ENCODE measurements around the gene NR3C1. TPM values are rescaled to one million over a fixed set of nuclear protein-coding genes. Genes with fewer than 3 reads are reported as not detected.

Gene NR3C1
- total and polyA plus RNA-seq, 7 experiments from 2014 or later = 68.0 to 140 (median 100.0) TPM

GRCh38 chr5:143311428-143311827 lies 92.1 kb downstream of the NR3C1 start:
- intact Hi-C loops (cut with micrococcal nuclease) = loop anchor here in 1 of 2 donors (10.0 kb wide), 1 partner anchor 883 kb away; no protein-coding TSS in a partner anchor
- Mint-ChIP-seq H3K27me3 (no peaks in the 10 kb centered on the region), H3K27ac (peak overlapping the region in 1 of 9 donors; percentile 8), H3K4me1 (peaks cover 6 to 30% (median 9%) of the 10 kb centered on the region in 7 donors), H3K36me3 (peaks cover 20 to 69% (median 58%) of the 10 kb centered on the region in 5 donors), H3K4me3 (no peak overlapping the region), H3K9me3 (peaks cover 0 to 3% (median 0%) of the 10 kb centered on the region in 11 donors)
- Histone ChIP-seq H3K36me3 (ENCODE audit: control insufficient read depth in 2 of 3, insufficient read depth in 3 of 3, low read length in 3 of 3) (peaks cover 0 to 56% (median 0%) of the 10 kb centered on the region in 3 experiments), H3K4me3 (ENCODE audit: low read length) (no peak overlapping the region), H3K9me3 (ENCODE audit: control insufficient read depth in 2 of 3, low read length in 3 of 3) (no peaks in the 10 kb centered on the region), H3K27ac (ENCODE audit: low read depth, low read length) (no peak overlapping the region), H3K4me1 (ENCODE audit: control insufficient read depth in 2 of 2, insufficient read depth in 2 of 2, low read length in 2 of 2) (peaks cover 0 to under 1% of the 10 kb centered on the region in 2 donors), H3K27me3 (ENCODE audit: control insufficient read depth in 2 of 2, insufficient read depth in 2 of 2, low read length in 2 of 2) (no peaks in the 10 kb centered on the region)
- ChIA-PET POLR2A (no interaction called here), CTCF (no interaction called here)
- no peak for DNase-seq
- ATAC-seq = peak; percentile 29

GRCh38 chr5:143309661-143310431 lies 93.6 kb downstream of the NR3C1 start:
- ChIA-PET POLR2A (no interaction called here), CTCF (no interaction called here)
- Mint-ChIP-seq H3K27ac (peak overlapping the region in 1 of 9 donors; percentile 17), H3K4me1 (peaks cover 12 to 37% (median 16%) of the 10 kb centered on the region in 7 donors), H3K9me3 (peaks cover 0 to 11% (median 2%) of the 10 kb centered on the region in 11 donors), H3K36me3 (peaks cover 29 to 85% (median 74%) of the 10 kb centered on the region in 5 donors), H3K4me3 (no peak overlapping the region), H3K27me3 (no peaks in the 10 kb centered on the region)
- no peak for DNase-seq
- H3K4me1 ChIP-seq (ENCODE audit: control insufficient read depth in 2 of 2, insufficient read depth in 2 of 2, low read length in 2 of 2) = peaks cover 0 to 3% of the 10 kb centered on the region in 2 donors
- H3K27me3 ChIP-seq (ENCODE audit: control insufficient read depth in 2 of 2, insufficient read depth in 2 of 2, low read length in 2 of 2) = no peaks in the 10 kb centered on the region
- H3K36me3 ChIP-seq (ENCODE audit: control insufficient read depth in 2 of 3, insufficient read depth in 3 of 3, low read length in 3 of 3) = peaks cover 0 to 64% (median 6%) of the 10 kb centered on the region in 3 experiments
- intact Hi-C loops (cut with micrococcal nuclease) = loop anchor here in 1 of 2 donors (10.0 kb wide), 1 partner anchor 885 kb away; no protein-coding TSS in a partner anchor
- H3K27ac ChIP-seq (ENCODE audit: low read depth, low read length) = no peak overlapping the region
- no peak for ATAC-seq
- no peaks in the 10 kb centered on the region for H3K9me3 ChIP-seq (ENCODE audit: control insufficient read depth in 2 of 3, low read length in 3 of 3)
- no peak overlapping the region for H3K4me3 ChIP-seq (ENCODE audit: low read length)

- Mint-ChIP-seq H3K4me1 (peaks cover 12 to 33% (median 24%) of the 10 kb centered on the region in 7 donors), H3K27me3 (no peaks in the 10 kb centered on the region), H3K36me3 (peaks cover 31 to 83% (median 78%) of the 10 kb centered on the region in 5 donors), H3K9me3 (peaks cover 0 to 12% (median 2%) of the 10 kb centered on the region in 11 donors), H3K27ac (peak overlapping the region in 1 of 9 donors; percentile 19), H3K4me3 (no peak overlapping the region)
- Histone ChIP-seq H3K4me1 (ENCODE audit: control insufficient read depth in 2 of 2, insufficient read depth in 2 of 2, low read length in 2 of 2) (peaks cover 0 to 3% of the 10 kb centered on the region in 2 donors), H3K27ac (ENCODE audit: low read depth, low read length) (no peak overlapping the region), H3K4me3 (ENCODE audit: low read length) (no peak overlapping the region), H3K36me3 (ENCODE audit: control insufficient read depth in 2 of 3, insufficient read depth in 3 of 3, low read length in 3 of 3) (peaks cover 0 to 61% (median 6%) of the 10 kb centered on the region in 3 experiments), H3K27me3 (ENCODE audit: control insufficient read depth in 2 of 2, insufficient read depth in 2 of 2, low read length in 2 of 2) (no peaks in the 10 kb centered on the region), H3K9me3 (ENCODE audit: control insufficient read depth in 2 of 3, low read length in 3 of 3) (no peaks in the 10 kb centered on the region)
- CTCF ChIA-PET = no interaction called here
- ATAC-seq = no peak
- no peak for DNase-seq
- POLR2A ChIA-PET = no interaction called here
- intact Hi-C loops (cut with micrococcal nuclease) = no loop called here
Measured at GRCh38 chr5:143308731-143309130, 94.8 kb downstream of the NR3C1 start.

- H3K36me3 Mint-ChIP-seq = peaks cover 16 to 69% (median 60%) of the 10 kb centered on the region in 5 donors
- H3K9me3 Mint-ChIP-seq = peaks cover 0 to 12% (median 2%) of the 10 kb centered on the region in 11 donors
- no peak overlapping the region for H3K4me3 ChIP-seq (ENCODE audit: low read length)
- ATAC-seq (no peak), DNase-seq (no peak)
- H3K4me3 Mint-ChIP-seq = no peak overlapping the region
- intact Hi-C loops (cut with micrococcal nuclease) = no loop called here
- no peaks in the 10 kb centered on the region for H3K9me3 ChIP-seq (ENCODE audit: control insufficient read depth in 2 of 3, low read length in 3 of 3)
- peaks cover 0 to 37% (median 6%) of the 10 kb centered on the region in 3 experiments for H3K36me3 ChIP-seq (ENCODE audit: control insufficient read depth in 2 of 3, insufficient read depth in 3 of 3, low read length in 3 of 3)
- POLR2A ChIA-PET = no interaction called here
- no peaks in the 10 kb centered on the region for H3K27me3 ChIP-seq (ENCODE audit: control insufficient read depth in 2 of 2, insufficient read depth in 2 of 2, low read length in 2 of 2)
- H3K27me3 Mint-ChIP-seq = no peaks in the 10 kb centered on the region
- H3K4me1 ChIP-seq (ENCODE audit: control insufficient read depth in 2 of 2, insufficient read depth in 2 of 2, low read length in 2 of 2) = peaks cover 0 to 3% of the 10 kb centered on the region in 2 donors
- CTCF ChIA-PET = no interaction called here
- H3K27ac ChIP-seq (ENCODE audit: low read depth, low read length) = no peak overlapping the region
- H3K27ac Mint-ChIP-seq = peak overlapping the region in 1 of 9 donors; percentile 12
- peaks cover 6 to 32% (median 30%) of the 10 kb centered on the region in 7 donors for H3K4me1 Mint-ChIP-seq
Measured at GRCh38 chr5:143306040-143306439, 97.4 kb downstream of the NR3C1 start.

- Histone ChIP-seq H3K27ac (ENCODE audit: low read depth, low read length) (no peak overlapping the region), H3K36me3 (ENCODE audit: control insufficient read depth in 2 of 3, insufficient read depth in 3 of 3, low read length in 3 of 3) (peaks cover 0 to 35% (median 6%) of the 10 kb centered on the region in 3 experiments), H3K9me3 (ENCODE audit: control insufficient read depth in 2 of 3, low read length in 3 of 3) (no peaks in the 10 kb centered on the region), H3K4me3 (ENCODE audit: low read length) (no peak overlapping the region), H3K27me3 (ENCODE audit: control insufficient read depth in 2 of 2, insufficient read depth in 2 of 2, low read length in 2 of 2) (no peaks in the 10 kb centered on the region), H3K4me1 (ENCODE audit: control insufficient read depth in 2 of 2, insufficient read depth in 2 of 2, low read length in 2 of 2) (peaks cover 0 to 3% of the 10 kb centered on the region in 2 donors)
- peaks cover 6 to 32% (median 26%) of the 10 kb centered on the region in 7 donors for H3K4me1 Mint-ChIP-seq
- peaks cover 0 to 12% (median 2%) of the 10 kb centered on the region in 11 donors for H3K9me3 Mint-ChIP-seq
- H3K4me3 Mint-ChIP-seq = peak overlapping the region in 1 of 10 donors; percentile 6
- intact Hi-C loops (cut with micrococcal nuclease) = loop anchor here in 1 of 2 donors (2.0 kb wide), 1 partner anchor 98 kb away; the partner anchor contains the start of gene NR3C1
- H3K27ac Mint-ChIP-seq = no peak overlapping the region
- no peak for DNase-seq
- H3K27me3 Mint-ChIP-seq = no peaks in the 10 kb centered on the region
- ATAC-seq = no peak
- peaks cover 16 to 71% (median 61%) of the 10 kb centered on the region in 5 donors for H3K36me3 Mint-ChIP-seq
- ChIA-PET POLR2A (no interaction called here), CTCF (no interaction called here)
Measured at GRCh38 chr5:143304836-143305475, 98.5 kb downstream of the NR3C1 start.

- peaks cover 0 to 9% (median 2%) of the 10 kb centered on the region in 11 donors for H3K9me3 Mint-ChIP-seq
- Histone ChIP-seq H3K4me1 (ENCODE audit: control insufficient read depth in 2 of 2, insufficient read depth in 2 of 2, low read length in 2 of 2) (peaks cover 0 to 3% of the 10 kb centered on the region in 2 donors), H3K27me3 (ENCODE audit: control insufficient read depth in 2 of 2, insufficient read depth in 2 of 2, low read length in 2 of 2) (no peaks in the 10 kb centered on the region), H3K4me3 (ENCODE audit: low read length) (no peak overlapping the region), H3K9me3 (ENCODE audit: control insufficient read depth in 2 of 3, low read length in 3 of 3) (no peaks in the 10 kb centered on the region), H3K36me3 (ENCODE audit: control insufficient read depth in 2 of 3, insufficient read depth in 3 of 3, low read length in 3 of 3) (peaks cover 0 to 29% (median 9%) of the 10 kb centered on the region in 3 experiments), H3K27ac (ENCODE audit: low read depth, low read length) (no peak overlapping the region)
- CTCF ChIA-PET = no interaction called here
- no peaks in the 10 kb centered on the region for H3K27me3 Mint-ChIP-seq
- peaks cover 21 to 66% (median 45%) of the 10 kb centered on the region in 5 donors for H3K36me3 Mint-ChIP-seq
- POLR2A ChIA-PET = no interaction called here
- peak overlapping the region in 2 of 9 donors; percentile 23 to 27 for H3K27ac Mint-ChIP-seq
- no peak for ATAC-seq
- peaks cover 9 to 34% (median 28%) of the 10 kb centered on the region in 7 donors for H3K4me1 Mint-ChIP-seq
- DNase-seq = no peak
- no peak overlapping the region for H3K4me3 Mint-ChIP-seq
- intact Hi-C loops (cut with micrococcal nuclease) = loop anchor here in 1 of 2 donors (2.0 kb wide), 1 partner anchor 16 kb away; no protein-coding TSS in a partner anchor
Measured at GRCh38 chr5:143302341-143303045, 101.0 kb downstream of the NR3C1 start.

Data from naive thymus-derived CD4-positive, alpha-beta T cell (primary cell).